GM21360 (cell line): ENCODE data around the gene FRS3.

Experiments used
- ATAC-seq: cut with Tn5 transposase; IDR thresholded peaks from one replicate; pipeline ENCODE4 v1.9.1; 2021; ENCODE audit warnings: mild to moderate bottlenecking, moderate library complexity; ENCODE audit not compliant: unreplicated experiment

The FRS3 gene

GRCh38 chr6:41730531-41731436 is 48.9 kb downstream of the FRS3 start:
- no peak for ATAC-seq

GRCh38 chr6:41729624-41730023 is 50.1 kb downstream of the FRS3 start:
- ATAC-seq: no peak

GRCh38 chr6:41728954-41729353 is 50.7 kb downstream of the FRS3 start:
- ATAC-seq: no peak

- ATAC-seq: no peak
Measured at GRCh38 chr6:41728073-41728936, 51.4 kb downstream of the FRS3 start.

GRCh38 chr6:41727705-41728072 is 52.0 kb downstream of the FRS3 start:
- no peak for ATAC-seq

- ATAC-seq: no peak
Measured at GRCh38 chr6:41726876-41727275, 52.8 kb downstream of the FRS3 start.

- no peak for ATAC-seq
Measured at GRCh38 chr6:41724586-41725501, 54.9 kb downstream of the FRS3 start.

- no peak for ATAC-seq
Measured at GRCh38 chr6:41724228-41724580, 55.5 kb downstream of the FRS3 start.

GRCh38 chr6:41723530-41724227 is 56.0 kb downstream of the FRS3 start:
- peak; percentile 60 for ATAC-seq

GRCh38 chr6:41722969-41723529 is 56.7 kb downstream of the FRS3 start:
- ATAC-seq: no peak

GRCh38 chr6:41721414-41721813 is 58.3 kb downstream of the FRS3 start:
- no peak for ATAC-seq

GRCh38 chr6:41720783-41721182 is 58.9 kb downstream of the FRS3 start:
- no peak for ATAC-seq

- ATAC-seq: no peak
Measured at GRCh38 chr6:41720262-41720620, 59.5 kb downstream of the FRS3 start.
